Erythroblast (primary cell): ENCODE data around the gene AFF3.
"Not testable (repeated sequence)": the region's sequence is repeated elsewhere in the genome, so short reads cannot be mapped to it uniquely, and the experiment has no call there.

Source experiments
- GATA1 ChIP-seq: IDR thresholded peaks from 2 replicates; pipeline ENCODE4 v1.6.1; 2011; ENCODE audit warnings: low read depth, mild to moderate bottlenecking, control low read depth, low read length, moderate library complexity
- POLR2A ChIP-seq: IDR thresholded peaks from 2 replicates; pipeline ENCODE4 v1.6.1; 2011; ENCODE audit warnings: mild to moderate bottlenecking, low read length

- not testable (repeated sequence) for TF ChIP-seq POLR2A, GATA1
Observed at GRCh38 chr2:100151832-100152231, 9.4 kb upstream of the AFF3 start.
